Measurements from ENCODE around the gene PHTF1.
"Not testable (repeated sequence)": the region's sequence is repeated elsewhere in the genome, so short reads cannot be mapped to it uniquely, and the experiment has no call there.

The PHTF1 gene

DNA sequence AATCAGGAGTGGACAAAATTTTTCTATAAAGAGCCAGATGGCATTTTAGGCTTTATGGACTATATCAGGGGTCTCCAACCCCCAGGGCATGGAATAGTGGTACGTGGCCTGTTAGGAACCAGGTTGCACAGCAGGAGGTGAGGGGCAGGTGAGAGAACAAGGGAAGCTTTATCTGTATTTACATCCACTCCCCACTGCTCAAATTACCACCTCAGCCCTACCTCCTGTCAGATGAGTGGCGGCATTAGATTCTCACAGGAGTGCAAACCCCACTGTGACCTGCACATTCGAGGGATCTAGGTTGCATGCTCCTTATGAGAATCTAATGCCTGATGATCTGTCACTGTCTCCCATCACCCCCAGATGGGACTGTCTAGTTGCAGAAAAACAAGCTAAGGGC, 13.9 kb downstream of the PHTF1 start:
- DNase-seq = no peak
- in situ Hi-C loops (cut with HindIII; ENCODE audit: low pct_ligation_motif_present, low pct_unique_long_range_greater_than_20kb, low sequenced_read_pairs) = no loop called here

DNA sequence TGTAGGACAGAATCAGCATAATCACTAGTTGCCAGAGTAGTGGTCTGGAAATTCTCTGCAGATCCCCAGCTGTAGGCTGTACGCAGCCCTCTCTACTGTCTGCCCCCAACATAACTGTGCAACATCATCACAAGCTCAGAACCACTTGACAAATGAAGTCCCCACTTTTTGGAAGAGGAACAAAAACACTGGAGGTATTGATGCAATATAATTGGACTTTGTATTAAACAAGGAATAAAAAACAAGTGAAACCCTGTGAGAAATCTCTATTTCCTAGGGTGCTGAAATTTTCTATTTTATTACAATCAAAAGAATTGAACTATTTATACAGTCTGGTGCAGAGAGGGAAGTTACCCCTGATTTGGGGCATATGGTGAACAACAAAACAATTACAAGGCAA, 15.2 kb downstream of the PHTF1 start:
- no peak for DNase-seq
- in situ Hi-C loops (cut with HindIII; ENCODE audit: low pct_ligation_motif_present, low pct_unique_long_range_greater_than_20kb, low sequenced_read_pairs) = no loop called here

DNA sequence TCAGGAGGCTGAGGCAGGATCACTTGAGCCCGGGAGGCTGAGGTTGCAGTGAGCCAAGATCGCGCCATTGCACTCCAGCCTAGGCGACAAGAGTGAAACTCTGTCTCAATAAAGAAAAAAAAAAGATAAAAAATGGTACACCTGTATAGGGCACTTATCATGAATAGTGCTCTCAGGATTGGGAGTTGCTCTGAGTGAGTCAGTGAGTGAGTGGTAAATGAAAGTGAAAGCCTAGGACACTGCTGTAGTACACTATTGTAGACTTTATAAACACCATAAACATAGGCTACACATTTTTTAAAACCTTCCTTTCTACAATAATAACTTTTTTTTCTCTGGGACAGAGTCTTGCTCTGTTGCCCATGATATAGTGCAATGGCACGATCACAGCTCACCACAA, 16.8 kb downstream of the PHTF1 start:
- DNase-seq = no peak
- in situ Hi-C loops (cut with HindIII; ENCODE audit: low pct_ligation_motif_present, low pct_unique_long_range_greater_than_20kb, low sequenced_read_pairs) = no loop called here

GRCh38 chr1:113734357-113735055, 24.8 kb downstream of the PHTF1 start:
- in situ Hi-C loops (cut with HindIII; ENCODE audit: low pct_ligation_motif_present, low pct_unique_long_range_greater_than_20kb, low sequenced_read_pairs) = no loop called here
- DNase-seq = no peak

DNA sequence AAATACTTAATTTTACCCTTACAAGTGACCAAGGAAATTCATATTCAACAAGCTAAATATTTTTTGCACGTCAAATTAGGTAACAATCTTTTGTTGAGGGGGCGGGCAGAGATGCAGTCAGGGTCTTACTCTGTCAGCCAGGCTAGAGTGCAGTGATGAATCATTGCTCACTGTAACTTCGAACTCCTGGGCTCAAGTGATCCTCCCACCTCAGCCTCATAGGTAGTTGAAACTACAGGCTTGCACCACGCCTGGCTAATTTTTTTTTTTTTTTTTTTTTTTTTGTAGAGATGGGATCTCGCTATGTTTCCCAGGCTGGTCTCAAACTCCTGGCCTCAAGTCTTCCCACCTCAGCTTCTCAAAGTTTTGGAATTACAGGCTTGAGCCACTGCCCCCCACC, 26.5 kb downstream of the PHTF1 start:
- in situ Hi-C loops (cut with HindIII; ENCODE audit: low pct_ligation_motif_present, low pct_unique_long_range_greater_than_20kb, low sequenced_read_pairs) = no loop called here
- DNase-seq = no peak

GRCh38 chr1:113721010-113721409, 38.3 kb downstream of the PHTF1 start:
- in situ Hi-C loops (cut with HindIII; ENCODE audit: low pct_ligation_motif_present, low pct_unique_long_range_greater_than_20kb, low sequenced_read_pairs) = no loop called here
- no peak for DNase-seq

DNA sequence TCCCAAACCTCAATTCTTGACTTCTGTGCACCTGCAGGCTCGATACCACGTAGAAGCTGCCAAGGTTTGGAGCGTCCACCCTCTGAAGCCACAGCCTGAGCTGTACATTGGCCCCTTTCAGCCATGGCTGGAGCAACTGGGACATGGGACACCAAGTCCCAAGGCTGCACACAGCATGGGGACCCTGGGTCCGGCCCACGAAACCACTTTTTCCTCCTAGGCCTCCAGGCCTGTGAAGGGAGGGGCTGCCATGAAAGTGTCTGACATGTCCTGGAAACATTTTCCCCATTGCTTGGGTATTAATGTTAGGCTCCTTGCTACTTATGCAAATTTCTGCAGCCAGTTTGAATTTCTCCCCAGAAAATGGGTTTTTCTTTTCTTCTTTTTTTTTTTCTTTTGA, 40.7 kb downstream of the PHTF1 start:
- DNase-seq; in situ Hi-C loops (cut with HindIII; ENCODE audit: low pct_ligation_motif_present, low pct_unique_long_range_greater_than_20kb, low sequenced_read_pairs): not testable (repeated sequence)

- in situ Hi-C loops (cut with HindIII; ENCODE audit: low pct_ligation_motif_present, low pct_unique_long_range_greater_than_20kb, low sequenced_read_pairs); DNase-seq: not testable (repeated sequence)
Observed at GRCh38 chr1:113717506-113717905, 41.8 kb downstream of the PHTF1 start.

- DNase-seq = no peak
- in situ Hi-C loops (cut with HindIII; ENCODE audit: low pct_ligation_motif_present, low pct_unique_long_range_greater_than_20kb, low sequenced_read_pairs) = no loop called here
Observed at GRCh38 chr1:113714606-113715269, 44.5 kb downstream of the PHTF1 start.

DNA sequence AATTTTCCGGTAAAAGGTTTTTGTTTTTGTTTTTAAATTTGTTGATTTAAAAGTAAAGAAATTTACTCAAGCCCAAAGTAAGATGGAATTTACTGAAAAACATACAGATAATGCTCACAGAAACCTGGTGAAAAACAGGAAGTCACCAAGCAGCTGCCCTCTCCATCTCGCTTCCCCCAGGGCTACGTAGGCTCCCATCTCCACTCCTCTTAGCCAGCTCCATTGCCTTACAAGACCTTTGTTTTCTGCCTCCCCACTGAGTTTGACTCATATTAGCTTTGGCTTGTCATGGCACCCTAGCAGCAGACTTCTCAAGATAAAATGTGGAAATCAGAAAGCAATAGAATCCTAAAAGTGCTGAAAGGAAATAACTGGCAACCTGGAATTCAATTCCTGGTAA, 57.9 kb downstream of the PHTF1 start:
- in situ Hi-C loops (cut with HindIII; ENCODE audit: low pct_ligation_motif_present, low pct_unique_long_range_greater_than_20kb, low sequenced_read_pairs) = no loop called here
- DNase-seq = no peak

- DNase-seq = no peak
- in situ Hi-C loops (cut with HindIII; ENCODE audit: low pct_ligation_motif_present, low pct_unique_long_range_greater_than_20kb, low sequenced_read_pairs) = no loop called here
Observed at GRCh38 chr1:113694910-113695309, 64.4 kb downstream of the PHTF1 start.

DNA sequence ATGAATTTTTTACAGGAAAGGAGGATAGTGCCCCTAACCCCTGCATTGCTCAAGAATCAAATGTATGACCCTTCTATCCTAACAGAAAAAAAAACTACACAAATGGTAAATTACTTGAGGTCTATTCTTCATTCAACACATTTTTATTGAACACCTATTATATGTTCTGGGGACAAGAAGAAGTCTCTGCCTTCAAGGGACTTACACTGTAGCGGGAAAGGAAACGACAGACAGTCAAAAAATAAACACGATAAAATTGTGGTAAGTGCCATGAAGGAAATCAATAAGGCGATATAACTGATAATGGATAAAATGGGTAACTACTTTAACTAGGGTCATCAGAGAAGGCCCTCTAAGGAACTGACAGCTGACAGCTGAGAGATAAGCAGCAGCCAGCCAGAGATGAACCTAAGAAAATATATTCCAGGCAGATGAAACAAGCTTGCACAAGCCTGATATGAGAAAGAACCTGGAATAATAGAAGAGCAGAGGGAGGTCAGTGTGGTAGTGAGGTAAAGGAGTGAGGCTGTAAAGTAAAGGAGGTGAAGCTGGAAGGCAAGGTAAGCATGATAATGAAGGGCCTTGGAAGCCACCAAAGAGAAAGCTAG, 66.4 kb downstream of the PHTF1 start:
- in situ Hi-C loops (cut with HindIII; ENCODE audit: low pct_ligation_motif_present, low pct_unique_long_range_greater_than_20kb, low sequenced_read_pairs) = no loop called here
- no peak for DNase-seq

- no peak for DNase-seq
- in situ Hi-C loops (cut with HindIII; ENCODE audit: low pct_ligation_motif_present, low pct_unique_long_range_greater_than_20kb, low sequenced_read_pairs) = no loop called here
Observed at GRCh38 chr1:113692342-113692741, 66.9 kb downstream of the PHTF1 start.

DNA sequence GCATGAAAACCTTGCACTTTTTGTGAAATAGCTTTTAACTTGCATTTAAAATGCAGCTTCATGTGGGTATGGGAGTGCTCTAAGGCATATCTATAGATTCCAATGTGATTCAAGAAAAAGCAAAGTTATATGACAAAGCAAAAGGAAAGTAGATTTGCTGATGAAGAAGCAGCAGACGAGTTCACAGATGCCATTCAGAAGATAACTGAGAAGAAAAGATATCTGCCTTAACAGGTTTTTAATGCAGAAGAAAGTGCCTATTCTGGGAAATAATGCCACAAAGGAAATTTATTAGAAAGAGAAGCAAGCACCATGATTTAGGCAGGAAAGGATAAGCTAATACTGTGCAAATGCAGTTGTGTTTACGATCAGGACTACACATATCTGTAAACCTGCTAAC, 68.1 kb downstream of the PHTF1 start:
- in situ Hi-C loops (cut with HindIII; ENCODE audit: low pct_ligation_motif_present, low pct_unique_long_range_greater_than_20kb, low sequenced_read_pairs) = no loop called here
- no peak for DNase-seq

- in situ Hi-C loops (cut with HindIII; ENCODE audit: low pct_ligation_motif_present, low pct_unique_long_range_greater_than_20kb, low sequenced_read_pairs) = no loop called here
- DNase-seq = no peak
Observed at GRCh38 chr1:113686891-113687618, 72.2 kb downstream of the PHTF1 start.

DNA sequence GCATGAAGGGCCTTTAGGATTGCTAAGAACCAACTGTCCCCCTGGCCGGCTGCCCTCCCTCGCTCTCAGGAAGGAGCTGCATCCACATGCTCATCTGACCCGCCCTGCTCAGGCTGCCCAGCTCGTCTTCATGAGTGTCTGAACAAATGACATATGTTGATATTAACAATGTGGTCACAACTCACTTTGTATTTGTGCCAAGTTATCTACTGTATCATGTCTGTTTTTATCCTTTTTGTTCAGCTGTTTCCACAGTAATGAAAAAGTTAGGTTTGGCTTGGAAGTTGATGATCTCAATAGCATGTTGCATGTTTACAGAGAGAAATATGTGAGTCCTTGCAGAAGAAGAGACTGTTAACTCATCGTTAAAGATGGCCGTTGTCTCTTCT, 75.1 kb downstream of the PHTF1 start:
- in situ Hi-C loops (cut with HindIII; ENCODE audit: low pct_ligation_motif_present, low pct_unique_long_range_greater_than_20kb, low sequenced_read_pairs) = no loop called here
- no peak for DNase-seq

DNA sequence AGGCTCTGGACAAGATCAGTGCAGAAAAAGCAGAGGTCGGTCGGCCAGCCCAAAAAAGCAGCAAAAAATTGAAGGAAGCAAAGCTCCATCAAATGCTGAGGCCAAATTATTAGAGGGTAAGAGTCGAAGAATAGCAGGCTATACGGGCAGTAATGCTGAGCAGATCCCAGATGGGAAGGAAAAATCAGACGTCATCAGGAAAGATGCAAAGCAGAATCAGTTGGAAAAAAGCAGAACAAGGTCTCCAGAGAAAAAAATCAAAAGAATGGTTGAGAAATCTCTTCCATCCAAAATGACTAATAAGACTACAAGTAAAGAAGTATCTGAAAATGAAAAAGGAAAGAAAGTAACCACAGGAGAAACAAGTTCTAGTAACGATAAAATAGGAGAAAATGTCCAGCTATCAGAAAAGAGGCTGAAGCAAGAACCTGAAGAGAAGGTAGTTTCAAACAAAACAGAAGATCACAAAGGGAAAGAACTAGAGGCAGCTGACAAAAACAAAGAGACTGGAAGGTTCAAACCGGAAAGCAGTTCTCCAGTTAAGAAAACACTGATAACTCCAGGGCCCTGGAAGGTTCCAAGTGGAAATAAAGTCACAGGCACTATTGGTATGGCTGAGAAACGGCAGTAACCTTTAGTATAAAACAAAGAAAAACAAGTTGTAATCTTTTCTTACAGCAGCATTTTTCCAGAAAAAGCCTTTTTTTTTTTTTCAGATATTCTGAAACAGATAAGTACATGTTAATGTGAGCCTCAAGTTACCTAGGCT, 75.7 kb downstream of the PHTF1 start:
- in situ Hi-C loops (cut with HindIII; ENCODE audit: low pct_ligation_motif_present, low pct_unique_long_range_greater_than_20kb, low sequenced_read_pairs) = no loop called here
- DNase-seq = no peak

- in situ Hi-C loops (cut with HindIII; ENCODE audit: low pct_ligation_motif_present, low pct_unique_long_range_greater_than_20kb, low sequenced_read_pairs) = no loop called here
- DNase-seq = no peak
Observed at GRCh38 chr1:113681596-113682337, 77.5 kb downstream of the PHTF1 start.
